ENCODE results near the gene UBE2L5. TPM values are rescaled to one million over a fixed set of nuclear protein-coding genes. Genes with fewer than 3 reads are reported as not detected.

Gene UBE2L5
- total and polyA plus RNA-seq, 3 donors from 2014 or later, result 33.4 to 108 (median 36.4) TPM

GRCh38 chr13:30377312-30377685 lies 45.0 kb upstream of the UBE2L5 start:
- no peak for TF ChIP-seq POLR2A (IDR thresholded peaks at IDR 0.05)
- TF ChIP-seq CTCF (IDR thresholded peaks at IDR 0.05), result no peak
- Histone ChIP-seq H3K27ac (no peak overlapping the region), H3K27me3 (no peaks in the 10 kb centered on the region), H3K36me3 (ENCODE audit: low read depth, missing control alignments) (no peaks in the 10 kb centered on the region), H3K9me3 (no peaks in the 10 kb centered on the region), H3K4me1 (no peaks in the 10 kb centered on the region), H3K4me3 (no peak overlapping the region)
- intact Hi-C loops (cut with DNase I; ENCODE audit: low total_unique reads), result no loop called here
- DNase-seq, result no peak
- 66 to 74% methylated on average over 2 of the region's 2 CpGs for WGBS, 2 donors

GRCh38 chr13:30378191-30378590 lies 44.1 kb upstream of the UBE2L5 start:
- no peaks in the 10 kb centered on the region for H3K4me1 ChIP-seq
- no peak for DNase-seq
- 85 to 93% methylated on average over 2 of the region's 2 CpGs for WGBS, 2 donors
- H3K36me3 ChIP-seq (ENCODE audit: low read depth, missing control alignments), result no peaks in the 10 kb centered on the region
- H3K9me3 ChIP-seq, result no peaks in the 10 kb centered on the region
- no peak overlapping the region for H3K4me3 ChIP-seq
- H3K27ac ChIP-seq, result no peak overlapping the region
- intact Hi-C loops (cut with DNase I; ENCODE audit: low total_unique reads), result no loop called here
- no peaks in the 10 kb centered on the region for H3K27me3 ChIP-seq
- TF ChIP-seq POLR2A (IDR thresholded peaks at IDR 0.05) (no peak), CTCF (IDR thresholded peaks at IDR 0.05) (no peak)

- intact Hi-C loops (cut with DNase I; ENCODE audit: low total_unique reads), result no loop called here
- no peak for DNase-seq
- H3K4me1 ChIP-seq, result no peaks in the 10 kb centered on the region
- WGBS, 2 donors, result 93 to 97% methylated on average over 2 of the region's 2 CpGs
- H3K27me3 ChIP-seq, result no peaks in the 10 kb centered on the region
- H3K9me3 ChIP-seq, result no peaks in the 10 kb centered on the region
- H3K4me3 ChIP-seq, result no peak overlapping the region
- H3K36me3 ChIP-seq (ENCODE audit: low read depth, missing control alignments), result no peaks in the 10 kb centered on the region
- H3K27ac ChIP-seq, result no peak overlapping the region
- TF ChIP-seq POLR2A (IDR thresholded peaks at IDR 0.05) (no peak), CTCF (IDR thresholded peaks at IDR 0.05) (no peak)
These were observed 41.2 kb upstream of the UBE2L5 start for GRCh38 chr13:30381049-30381448.

GRCh38 chr13:30382836-30383525 lies 39.3 kb upstream of the UBE2L5 start:
- WGBS, 2 donors, result 89 to 92% methylated on average over 5 to 6 of the region's 6 CpGs
- no peak for DNase-seq
- H3K9me3 ChIP-seq, result no peaks in the 10 kb centered on the region
- TF ChIP-seq CTCF (IDR thresholded peaks at IDR 0.05), result no peak
- no peak for TF ChIP-seq POLR2A (IDR thresholded peaks at IDR 0.05)
- no peak overlapping the region for H3K4me3 ChIP-seq
- no peak overlapping the region for H3K27ac ChIP-seq
- H3K27me3 ChIP-seq, result no peaks in the 10 kb centered on the region
- no peaks in the 10 kb centered on the region for H3K36me3 ChIP-seq (ENCODE audit: low read depth, missing control alignments)
- intact Hi-C loops (cut with DNase I; ENCODE audit: low total_unique reads), result no loop called here
- H3K4me1 ChIP-seq, result no peaks in the 10 kb centered on the region

Measured in testis (tissue), 3 donors.